DND-41 (cell line): ENCODE data around the gene LRRFIP2.
"Not testable (repeated sequence)": the region's sequence is repeated elsewhere in the genome, so short reads cannot be mapped to it uniquely, and the experiment has no call there.

Source experiments
- ATAC-seq: fragments of 200-7000 bp; cut with Tn5 transposase; 3 replicates; pipeline ENCODE4 v1.9.1; 2021; ENCODE audit warnings: low read depth; ENCODE audit not compliant: insufficient read depth
- DNase-seq: peaks from one replicate; pipeline ENCODE4 v3.0.0-alpha.2; 2020
- H2AFZ ChIP-seq: 2 replicates; pipeline ENCODE4 v1.6.0; 2012; ENCODE audit warnings: low read depth, low read length
- H3K27ac ChIP-seq: 2 replicates; pipeline ENCODE4 v1.5.1; 2012; ENCODE audit warnings: low read length, inconsistent platforms
- H3K27me3 ChIP-seq: fragments of 200-600 bp; sonication (generic); 2 replicates; pipeline ENCODE4 v1.6.0; 2012; ENCODE audit warnings: low read length, mild to moderate bottlenecking, inconsistent platforms; ENCODE audit not compliant: insufficient read depth, poor library complexity
- H3K36me3 ChIP-seq: 2 replicates; pipeline ENCODE4 v1.5.1; 2012; ENCODE audit warnings: low read length, inconsistent platforms; ENCODE audit not compliant: insufficient read depth
- H3K4me1 ChIP-seq: 2 replicates; pipeline ENCODE4 v1.5.1; 2012; ENCODE audit warnings: mild to moderate bottlenecking, low read length; ENCODE audit not compliant: insufficient read depth
- H3K4me2 ChIP-seq: 2 replicates; pipeline ENCODE4 v1.6.0; 2012; ENCODE audit warnings: mild to moderate bottlenecking, moderate library complexity, low read length, inconsistent platforms; ENCODE audit not compliant: insufficient read depth
- H3K4me3 ChIP-seq, 2 experiments: fragments of 200-600 bp in 1 of 2; shearing (Covaris generic) in 1 of 2; 2 replicates each; pipeline ENCODE4 v1.5.1; 2012 to 2016; ENCODE audit warnings: inconsistent platforms in 2 of 2, low read length in 2 of 2, mild to moderate bottlenecking in 2 of 2, low read depth in 1 of 2, moderate library complexity in 1 of 2
- H3K79me2 ChIP-seq: 2 replicates; pipeline ENCODE4 v1.6.0; 2012; ENCODE audit warnings: low read length, inconsistent platforms; ENCODE audit not compliant: insufficient read depth
- H3K9ac ChIP-seq: 2 replicates; pipeline ENCODE4 v1.6.0; 2012; ENCODE audit warnings: low read depth, mild to moderate bottlenecking, inconsistent platforms, low read length, moderate library complexity
- H3K9me3 ChIP-seq: 2 replicates; pipeline ENCODE4 v1.5.1; 2012; ENCODE audit warnings: low read length, moderate library complexity, mild to moderate bottlenecking, inconsistent platforms; ENCODE audit not compliant: insufficient read depth, severe bottlenecking
- H4K20me1 ChIP-seq: 2 replicates; pipeline ENCODE4 v1.6.0; 2012; ENCODE audit warnings: low read length; ENCODE audit not compliant: insufficient read depth
- EZH2 ChIP-seq: IDR thresholded peaks from 3 replicates; pipeline ENCODE4 v1.6.1; 2012; ENCODE audit warnings: borderline replicate concordance, low read depth, mild to moderate bottlenecking, moderate library complexity, low read length, inconsistent platforms; ENCODE audit not compliant: severe bottlenecking
- TF ChIP-seq, protein P1 (sequence below): IDR thresholded peaks from 2 replicates; pipeline ENCODE4 v1.5.1; 2012; ENCODE audit warnings: borderline replicate concordance, low read length, moderate library complexity, mild to moderate bottlenecking; ENCODE audit not compliant: poor library complexity, severe bottlenecking; ENCODE audit errors: extremely low read depth

The LRRFIP2 gene

DNA sequence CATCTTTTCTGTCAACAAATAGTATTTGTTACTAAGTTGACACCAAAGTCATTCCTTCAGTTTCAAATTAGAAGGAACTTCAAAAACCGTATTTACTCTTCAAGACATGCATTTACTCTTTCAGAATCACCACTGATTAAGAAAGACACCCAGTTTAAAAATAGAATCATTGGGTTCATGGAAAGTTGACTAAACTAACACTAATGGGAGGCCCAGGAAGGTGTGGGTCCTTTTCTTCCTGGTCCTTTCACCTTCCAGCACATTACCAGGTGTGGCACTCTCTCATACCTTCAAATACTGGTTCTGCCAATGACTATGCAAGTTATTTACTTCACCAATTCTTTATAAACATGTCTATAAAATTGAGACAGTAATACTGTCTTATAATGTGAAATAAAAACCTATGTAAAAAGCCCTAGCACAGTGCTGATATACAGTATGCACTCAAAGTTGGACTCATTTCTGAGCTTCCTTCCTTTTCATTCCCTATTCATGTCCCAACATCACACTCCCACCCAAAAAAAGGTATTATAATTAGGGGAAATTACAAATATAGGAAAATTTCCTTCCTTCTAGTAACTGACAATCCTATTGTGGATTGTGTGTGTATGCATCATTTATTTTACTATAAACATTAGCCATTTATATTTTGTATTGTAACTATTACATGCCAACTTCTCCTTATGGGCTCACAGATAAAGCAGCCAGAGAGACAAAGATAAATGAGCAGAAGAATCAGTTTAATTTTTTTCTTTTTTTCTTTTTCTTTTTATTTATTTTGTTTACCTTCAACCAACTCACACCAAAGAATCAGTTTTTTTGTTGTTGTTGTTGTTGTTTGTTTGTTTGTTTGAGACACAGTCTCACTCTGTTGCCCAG lies 48.9 kb downstream of the LRRFIP2 start:
- Histone ChIP-seq H3K27me3 (no peaks in the 10 kb centered on the region), H3K4me3 (no peak overlapping the region), H3K79me2 (no peaks in the 10 kb centered on the region), H2AFZ (no peak overlapping the region), H3K4me2 (no peak overlapping the region), H3K9ac (no peak overlapping the region), H4K20me1 (no peaks in the 10 kb centered on the region), H3K4me1 (no peaks in the 10 kb centered on the region), H3K36me3 (0 out of 2 replicates have a peak, but pooled peaks cover 4% of the 10 kb centered on the region), H3K9me3 (no peaks in the 10 kb centered on the region), H3K27ac (no peak overlapping the region)
- no peak for TF ChIP-seq EZH2
- TF ChIP-seq, protein P1, sequence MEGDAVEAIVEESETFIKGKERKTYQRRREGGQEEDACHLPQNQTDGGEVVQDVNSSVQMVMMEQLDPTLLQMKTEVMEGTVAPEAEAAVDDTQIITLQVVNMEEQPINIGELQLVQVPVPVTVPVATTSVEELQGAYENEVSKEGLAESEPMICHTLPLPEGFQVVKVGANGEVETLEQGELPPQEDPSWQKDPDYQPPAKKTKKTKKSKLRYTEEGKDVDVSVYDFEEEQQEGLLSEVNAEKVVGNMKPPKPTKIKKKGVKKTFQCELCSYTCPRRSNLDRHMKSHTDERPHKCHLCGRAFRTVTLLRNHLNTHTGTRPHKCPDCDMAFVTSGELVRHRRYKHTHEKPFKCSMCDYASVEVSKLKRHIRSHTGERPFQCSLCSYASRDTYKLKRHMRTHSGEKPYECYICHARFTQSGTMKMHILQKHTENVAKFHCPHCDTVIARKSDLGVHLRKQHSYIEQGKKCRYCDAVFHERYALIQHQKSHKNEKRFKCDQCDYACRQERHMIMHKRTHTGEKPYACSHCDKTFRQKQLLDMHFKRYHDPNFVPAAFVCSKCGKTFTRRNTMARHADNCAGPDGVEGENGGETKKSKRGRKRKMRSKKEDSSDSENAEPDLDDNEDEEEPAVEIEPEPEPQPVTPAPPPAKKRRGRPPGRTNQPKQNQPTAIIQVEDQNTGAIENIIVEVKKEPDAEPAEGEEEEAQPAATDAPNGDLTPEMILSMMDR = no peak
- ATAC-seq (no peak), DNase-seq (no peak)

DNA sequence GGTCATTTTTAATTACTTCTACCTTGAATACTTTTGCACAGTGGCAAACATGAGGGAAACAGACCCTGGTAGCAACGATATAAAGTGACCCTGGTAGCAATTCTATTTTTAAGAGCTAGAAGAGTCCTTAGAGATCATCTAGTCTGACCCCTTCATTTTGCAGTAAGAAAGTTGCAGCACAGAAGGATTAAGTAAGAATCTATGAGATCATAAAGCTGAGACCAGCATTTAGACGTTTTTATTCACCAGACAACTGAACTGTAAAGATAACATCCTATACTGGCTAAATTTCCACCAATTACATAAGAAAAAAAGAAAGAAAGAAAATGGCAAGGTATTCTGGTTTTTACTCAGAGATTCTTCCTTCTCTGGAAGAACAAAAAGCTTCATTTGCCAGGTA lies 49.9 kb downstream of the LRRFIP2 start:
- no peak overlapping the region for H3K4me2 ChIP-seq
- 0 out of 2 replicates have a peak, but pooled peaks cover 4% of the 10 kb centered on the region for H3K36me3 ChIP-seq
- no peak overlapping the region for H3K9ac ChIP-seq
- no peaks in the 10 kb centered on the region for H4K20me1 ChIP-seq
- H3K27ac ChIP-seq = no peak overlapping the region
- TF ChIP-seq EZH2 = no peak
- TF ChIP-seq, protein P1 = no peak
- no peaks in the 10 kb centered on the region for H3K9me3 ChIP-seq
- no peaks in the 10 kb centered on the region for H3K79me2 ChIP-seq
- no peaks in the 10 kb centered on the region for H3K4me1 ChIP-seq
- H3K4me3 ChIP-seq = no peak overlapping the region
- ATAC-seq = no peak
- no peak for DNase-seq
- no peak overlapping the region for H2AFZ ChIP-seq
- H3K27me3 ChIP-seq = no peaks in the 10 kb centered on the region

GRCh38 chr3:37123292-37123691 lies 51.1 kb downstream of the LRRFIP2 start:
- Histone ChIP-seq H2AFZ (no peak overlapping the region), H3K9me3 (no peaks in the 10 kb centered on the region), H3K9ac (no peak overlapping the region), H3K27me3 (no peaks in the 10 kb centered on the region), H3K36me3 (0 out of 2 replicates have a peak, but pooled peaks cover 4% of the 10 kb centered on the region), H4K20me1 (no peaks in the 10 kb centered on the region), H3K4me1 (no peaks in the 10 kb centered on the region), H3K79me2 (no peaks in the 10 kb centered on the region), H3K4me3 (no peak overlapping the region), H3K4me2 (no peak overlapping the region), H3K27ac (no peak overlapping the region)
- no peak for DNase-seq
- no peak for ATAC-seq
- TF ChIP-seq, protein P1 = no peak

- not testable (repeated sequence) for H4K20me1 ChIP-seq, H3K79me2 ChIP-seq, H3K9me3 ChIP-seq, H3K27me3 ChIP-seq, DNase-seq, ATAC-seq, H3K4me3 ChIP-seq, H3K4me2 ChIP-seq, H3K36me3 ChIP-seq, H3K9ac ChIP-seq, H3K27ac ChIP-seq, H3K4me1 ChIP-seq, H2AFZ ChIP-seq
Measured at GRCh38 chr3:37122069-37122468, 52.3 kb downstream of the LRRFIP2 start.
